NCI-H510A (cell line): ENCODE data around the gene DCC.

Experiments used
- DNase-seq: peaks from one replicate; lab custom pipeline; 2025; lab: John Stamatoyannopoulos, UW

The DCC gene

DNA sequence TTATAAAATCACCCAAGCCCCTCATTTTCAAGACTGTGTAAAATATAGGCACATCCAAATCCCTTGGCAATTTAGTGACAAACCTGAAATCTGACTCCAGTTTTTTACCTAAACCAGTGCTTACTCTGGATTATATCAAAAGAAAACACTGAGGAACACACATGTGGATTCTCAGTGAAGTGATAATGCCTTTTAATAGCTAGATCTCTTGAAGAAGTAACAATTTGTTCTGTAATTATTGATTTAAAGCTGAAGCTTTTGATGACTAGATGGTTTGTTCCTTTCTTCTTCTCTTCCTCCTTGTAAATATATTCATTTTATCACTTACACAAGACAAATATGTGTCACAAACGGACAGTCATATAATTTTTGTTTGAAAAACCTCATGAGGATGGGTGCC is 894.6 kb downstream of the DCC start:
- no peak for DNase-seq

DNA sequence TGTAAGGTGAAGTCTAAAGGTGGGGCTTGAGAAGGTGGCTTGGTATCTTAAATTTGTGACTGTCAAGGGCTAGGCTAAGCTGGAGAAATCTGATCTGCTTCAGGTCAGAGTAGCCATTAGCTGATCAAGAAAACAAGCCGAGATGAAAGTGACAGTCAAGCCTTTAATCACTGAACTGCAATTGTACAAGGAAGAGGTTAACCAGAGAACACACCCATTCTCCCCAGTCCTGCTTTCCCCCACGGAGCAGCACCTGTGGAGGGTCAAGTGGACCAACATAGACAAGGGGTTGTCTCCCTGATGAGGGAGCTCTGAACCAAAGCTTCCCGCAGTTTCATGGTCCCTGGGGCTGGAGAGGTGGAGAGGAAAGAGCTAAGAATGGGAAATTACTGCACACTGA is 901.2 kb downstream of the DCC start:
- DNase-seq = no peak

DNA sequence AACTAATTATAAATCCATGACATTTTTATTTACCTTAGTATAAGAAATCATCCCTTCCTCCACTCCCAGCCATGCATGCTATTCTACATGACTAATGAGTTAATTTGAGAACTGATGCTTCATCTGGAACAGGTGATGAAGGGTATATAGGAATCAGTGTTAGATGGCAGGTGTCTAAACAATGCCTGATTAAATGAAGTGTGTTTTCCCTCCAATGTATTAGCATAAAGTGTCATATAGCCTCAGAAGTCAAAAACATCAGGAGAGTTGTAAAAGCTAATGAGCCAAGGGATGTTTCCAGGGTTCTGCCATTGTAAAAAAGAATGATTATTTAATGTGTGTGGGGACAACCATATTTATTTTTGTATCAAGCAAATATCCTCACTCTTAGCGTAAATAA is 913.8 kb downstream of the DCC start:
- no peak for DNase-seq

DNA sequence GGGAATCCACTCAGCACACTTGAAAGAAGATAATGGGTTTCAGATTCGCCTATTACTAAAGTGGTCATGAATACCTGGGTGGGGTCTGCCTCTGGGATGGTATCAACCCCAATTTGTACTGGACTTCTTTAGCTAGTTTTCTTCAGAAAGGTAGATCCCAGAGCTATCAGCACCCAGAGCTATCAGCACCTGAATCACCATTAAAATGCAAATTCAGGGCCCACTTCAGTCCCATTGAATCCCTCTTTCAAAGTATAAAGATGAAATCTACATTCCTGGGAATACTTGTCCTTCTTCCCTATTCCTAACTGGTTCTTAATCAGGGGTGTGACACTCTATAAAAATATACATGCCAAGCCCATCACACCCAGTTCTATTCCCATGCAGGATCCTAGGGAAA is 914.3 kb downstream of the DCC start:
- no peak for DNase-seq

DNA sequence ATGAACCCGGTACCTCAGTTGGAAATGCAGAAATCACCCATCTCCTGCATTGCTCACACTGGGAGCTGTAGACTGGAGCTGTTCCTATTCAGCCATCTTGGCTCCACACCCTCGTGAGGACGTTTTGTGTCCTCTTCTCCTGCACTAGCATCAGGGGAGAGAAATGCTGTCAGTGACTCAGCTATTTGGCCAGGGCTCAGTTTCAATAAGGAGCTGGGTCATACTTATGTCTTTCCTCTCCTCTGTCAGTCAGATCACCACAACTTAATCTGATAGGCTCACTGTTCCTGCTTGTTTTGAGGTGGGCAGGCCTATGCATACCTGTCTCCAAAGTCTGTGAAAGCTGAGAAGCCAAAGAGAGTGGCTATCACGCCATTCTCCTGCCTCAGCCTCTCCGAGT is 921.2 kb downstream of the DCC start:
- DNase-seq = no peak

DNA sequence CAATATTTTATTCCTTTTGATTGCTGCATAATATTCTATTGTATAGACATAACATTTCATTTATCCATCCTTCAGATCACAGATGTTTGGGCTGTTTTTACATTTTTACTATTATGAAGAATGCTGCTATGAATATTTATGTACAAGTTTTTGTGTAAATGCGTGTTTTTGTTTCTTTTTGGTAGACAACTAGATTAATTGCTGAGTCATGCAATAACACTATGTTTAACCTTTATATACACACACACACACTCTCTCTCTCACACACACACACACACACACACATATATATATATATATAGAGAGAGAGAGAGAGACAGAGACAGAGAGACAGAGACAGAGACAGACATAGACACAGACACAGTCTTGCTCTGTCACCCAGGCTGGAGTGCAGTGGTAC is 926.9 kb downstream of the DCC start:
- no peak for DNase-seq

DNA sequence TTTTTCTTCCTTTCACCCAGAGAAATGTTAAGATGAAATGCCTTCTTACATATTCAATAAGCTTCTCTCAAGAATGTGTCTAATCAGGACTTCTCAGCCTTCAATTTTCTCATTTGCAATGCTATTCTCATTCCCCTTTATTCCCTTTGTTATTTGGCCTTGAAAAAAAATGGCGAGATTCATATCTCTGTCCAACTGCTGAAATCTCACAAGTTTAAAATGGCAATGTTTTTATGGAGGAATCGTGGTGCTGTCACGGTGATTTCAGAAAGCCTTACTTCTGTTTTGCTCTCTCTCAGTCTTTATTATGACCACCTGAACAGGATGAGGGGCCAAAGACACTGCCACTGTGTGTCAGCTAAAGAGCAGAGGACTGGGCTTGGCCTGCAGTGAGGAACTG is 928.5 kb downstream of the DCC start:
- DNase-seq = no peak

DNA sequence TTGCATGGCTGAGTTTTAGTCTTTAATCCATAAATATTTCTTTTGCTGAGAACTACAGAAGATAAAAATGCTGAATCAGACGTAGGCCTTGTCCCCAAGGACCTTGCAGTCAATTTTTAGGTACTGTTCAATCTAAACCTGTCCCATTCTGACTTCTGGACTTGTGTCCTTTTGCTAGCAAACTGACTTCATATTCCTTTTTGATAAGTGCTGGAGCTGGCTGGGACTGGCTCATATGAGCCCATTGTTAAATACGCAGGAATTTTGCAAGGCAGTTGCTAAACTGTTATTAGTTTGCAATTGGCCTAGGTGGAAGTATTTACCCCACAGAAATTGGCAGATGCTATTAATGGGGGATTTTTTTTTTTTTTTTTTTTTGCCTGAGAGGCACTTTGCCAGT is 941.4 kb downstream of the DCC start:
- DNase-seq = no peak

DNA sequence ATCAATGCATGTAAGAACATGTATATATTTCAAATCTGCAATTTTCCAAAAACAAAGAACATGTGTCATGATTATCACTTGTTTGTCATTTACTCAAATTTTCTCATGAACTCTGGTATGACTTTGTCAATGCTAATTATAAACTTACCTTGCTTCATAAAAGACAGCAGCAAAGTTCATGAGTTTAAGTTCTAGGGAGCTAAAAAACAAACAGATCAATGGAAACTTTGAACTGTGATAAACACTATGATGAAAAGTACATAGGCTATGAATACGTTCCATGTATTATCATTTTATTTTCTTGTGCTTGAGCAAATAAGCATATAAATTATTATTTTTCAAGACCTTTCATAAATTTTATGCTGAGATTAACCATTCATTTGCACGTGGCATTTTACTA is 943.7 kb downstream of the DCC start:
- DNase-seq = no peak

DNA sequence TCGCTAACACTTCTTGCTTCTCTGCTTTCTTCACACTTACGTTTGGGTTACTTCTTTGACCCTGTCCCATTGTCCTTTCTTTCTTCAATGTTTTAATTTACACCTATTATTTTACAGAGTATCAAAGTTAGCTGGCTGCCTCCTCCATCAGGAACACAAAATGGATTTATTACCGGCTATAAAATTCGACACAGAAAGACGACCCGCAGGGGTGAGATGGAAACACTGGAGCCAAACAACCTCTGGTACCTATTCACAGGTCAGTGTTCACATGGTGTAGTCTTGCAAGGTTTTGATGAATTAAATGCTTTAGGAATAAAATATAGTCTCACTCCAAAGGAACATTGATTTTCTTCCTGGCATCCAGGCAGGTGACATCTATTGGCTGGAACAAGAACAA is 965.5 kb downstream of the DCC start:
- DNase-seq = no peak

DNA sequence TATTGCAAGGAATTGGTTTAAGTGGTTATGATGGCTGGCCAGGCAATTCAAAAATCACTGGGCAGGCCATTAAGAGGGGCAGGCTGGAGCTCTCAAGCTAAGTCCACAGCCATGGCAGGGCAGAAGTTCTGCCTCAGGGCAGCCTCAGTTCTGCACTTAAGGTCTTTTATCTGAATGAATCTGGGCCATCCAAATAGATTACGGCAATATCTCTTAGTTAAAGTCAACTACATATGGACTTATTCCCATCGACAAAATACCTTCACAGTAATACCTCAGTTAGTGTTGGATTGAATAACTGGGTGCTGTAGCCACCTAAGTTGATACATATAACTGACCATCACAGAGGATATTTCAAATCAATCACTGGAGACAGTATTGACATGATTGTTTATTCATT is 979.6 kb downstream of the DCC start:
- DNase-seq = no peak

DNA sequence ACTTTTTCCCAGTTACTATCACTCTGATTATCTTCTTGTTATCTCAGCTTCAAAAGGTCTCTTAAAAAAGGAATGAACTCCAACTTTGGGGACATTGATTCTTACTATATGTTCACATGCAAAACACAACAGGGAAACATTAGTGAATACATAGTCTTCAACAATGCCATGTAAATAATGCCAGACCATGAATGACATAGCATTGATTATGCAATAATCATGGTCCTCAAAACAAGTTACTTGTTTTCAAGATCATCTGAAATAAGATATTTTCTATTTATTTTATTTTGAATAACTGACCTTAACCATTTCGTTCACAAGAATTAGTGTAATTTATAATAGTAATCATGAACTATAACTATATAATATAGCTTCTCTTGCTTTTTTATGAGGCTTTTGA is 982.2 kb downstream of the DCC start:
- no peak for DNase-seq

DNA sequence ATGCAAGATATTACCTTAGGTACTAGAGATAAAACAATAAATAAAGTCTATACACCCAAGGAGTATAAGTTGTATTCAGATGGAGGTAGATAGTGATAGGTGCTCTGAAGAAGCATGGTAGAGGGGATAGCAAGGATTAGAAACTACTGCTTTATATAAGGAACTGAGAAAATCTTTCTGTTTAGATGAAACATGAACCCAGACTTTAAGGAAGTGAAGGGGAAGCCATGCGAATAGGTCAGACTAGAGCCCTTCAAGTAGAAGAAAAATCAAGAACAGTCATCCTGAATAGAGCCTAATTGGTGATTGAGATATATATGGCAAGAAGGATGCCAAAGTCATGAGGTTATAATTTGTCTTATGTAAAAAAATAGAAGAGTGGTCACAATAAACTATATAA is 984.4 kb downstream of the DCC start:
- no peak for DNase-seq

DNA sequence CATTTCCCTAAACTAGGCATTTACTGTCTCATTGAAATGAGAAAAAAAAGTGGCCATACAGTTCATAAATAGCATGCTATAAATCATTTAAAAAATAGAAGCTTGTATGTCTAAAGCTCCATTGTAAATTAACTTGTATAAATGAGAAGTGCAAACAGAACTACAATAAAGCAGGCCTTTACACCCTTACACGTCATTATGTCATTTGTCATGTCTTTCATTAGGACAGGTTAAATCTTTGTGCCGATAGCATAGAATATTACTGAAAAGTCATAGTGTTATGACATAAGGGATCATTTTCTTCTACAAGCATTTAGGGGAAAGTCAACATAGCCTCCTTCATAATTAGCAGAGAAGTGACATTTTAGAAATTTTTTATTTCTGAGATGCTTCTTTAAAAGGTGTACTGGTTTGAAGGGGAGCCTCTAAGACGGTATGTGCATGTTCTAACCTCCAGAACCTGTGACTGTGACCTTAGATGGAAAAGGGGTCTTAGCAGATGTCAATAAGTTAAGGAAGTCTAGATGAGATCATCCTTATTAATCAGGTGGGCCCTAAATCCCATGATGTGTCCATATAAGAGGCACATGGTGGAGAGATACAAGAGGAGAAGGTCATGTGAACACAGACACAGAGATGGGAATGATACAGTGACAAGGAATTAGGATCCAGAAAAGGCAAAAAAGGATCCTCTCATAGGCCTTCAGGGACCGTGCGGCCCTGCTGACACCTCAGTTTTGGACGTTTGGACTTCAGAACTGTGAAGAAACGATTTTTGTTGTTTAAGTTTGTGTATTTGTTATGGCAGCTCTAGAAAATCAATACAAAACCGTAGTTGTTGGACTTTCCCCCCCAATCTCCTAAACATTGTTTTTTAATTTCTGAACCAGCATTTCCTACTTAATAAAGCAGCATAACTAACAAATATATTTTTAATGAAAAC is 1020.8 kb downstream of the DCC start:
- DNase-seq = no peak

DNA sequence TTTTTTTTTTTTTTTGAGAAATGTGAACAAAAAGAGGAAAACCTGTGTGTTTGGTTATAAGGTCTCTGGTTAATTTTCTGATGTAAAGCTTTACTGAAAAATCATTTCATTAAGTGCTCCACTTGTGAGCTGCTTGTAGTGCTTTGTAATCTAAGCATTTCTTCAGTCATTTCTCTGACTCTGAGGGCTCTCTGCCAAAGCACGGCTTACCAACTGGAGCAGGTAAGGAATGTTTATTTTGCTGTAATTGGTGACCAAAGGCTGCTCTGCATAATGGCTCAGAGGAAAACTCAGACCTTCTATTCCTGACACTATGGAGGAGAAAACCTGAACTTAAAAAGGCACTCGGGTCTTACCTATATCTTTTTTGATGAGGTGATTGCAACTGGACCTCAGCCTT is 1035.6 kb downstream of the DCC start:
- peak; percentile 18 for DNase-seq

DNA sequence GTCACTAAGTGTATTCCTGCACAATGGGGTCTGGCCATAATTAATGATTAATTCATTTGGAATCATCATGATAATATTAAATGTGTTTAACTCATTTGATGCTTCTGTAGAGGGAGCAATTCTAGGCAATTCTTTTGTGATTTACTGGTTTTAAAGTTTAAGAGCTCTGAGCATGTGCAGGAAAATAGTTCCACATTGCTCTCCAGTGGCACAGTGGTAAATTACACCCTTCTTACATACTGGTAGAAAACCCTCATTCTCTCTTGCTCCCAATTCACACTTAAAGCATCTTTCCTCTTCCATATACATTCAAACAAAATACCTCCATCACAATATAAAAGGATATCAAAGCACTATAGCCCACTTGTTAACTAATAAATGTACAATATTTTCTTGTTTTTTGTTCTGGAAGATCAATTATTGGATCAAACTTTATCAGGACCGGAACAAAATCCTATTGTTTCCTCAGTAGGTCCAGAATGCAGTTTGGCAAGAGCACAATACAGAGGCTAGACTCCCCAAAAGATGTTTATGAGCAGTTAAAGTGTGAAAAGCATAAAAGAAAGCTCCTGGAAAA is 1040.2 kb downstream of the DCC start:
- DNase-seq = no peak

DNA sequence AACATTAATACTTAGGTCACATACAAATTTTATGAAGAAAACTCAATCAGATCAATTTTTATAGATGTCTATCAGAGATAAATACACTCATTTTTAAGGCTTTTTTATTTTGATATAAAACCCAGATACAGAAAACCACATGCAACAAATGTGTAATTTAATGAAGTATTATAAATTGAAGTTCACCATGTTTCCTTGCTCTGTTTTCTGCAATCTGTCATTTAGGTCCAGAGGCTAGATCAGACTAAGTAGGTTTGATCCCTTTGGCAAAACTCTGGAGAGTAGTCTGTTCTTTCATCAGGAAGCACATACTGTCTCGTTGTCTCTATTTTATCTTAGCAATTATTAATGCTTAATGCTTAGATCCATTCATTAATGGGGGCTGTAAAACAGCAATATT is 1042.9 kb downstream of the DCC start:
- DNase-seq = no peak

DNA sequence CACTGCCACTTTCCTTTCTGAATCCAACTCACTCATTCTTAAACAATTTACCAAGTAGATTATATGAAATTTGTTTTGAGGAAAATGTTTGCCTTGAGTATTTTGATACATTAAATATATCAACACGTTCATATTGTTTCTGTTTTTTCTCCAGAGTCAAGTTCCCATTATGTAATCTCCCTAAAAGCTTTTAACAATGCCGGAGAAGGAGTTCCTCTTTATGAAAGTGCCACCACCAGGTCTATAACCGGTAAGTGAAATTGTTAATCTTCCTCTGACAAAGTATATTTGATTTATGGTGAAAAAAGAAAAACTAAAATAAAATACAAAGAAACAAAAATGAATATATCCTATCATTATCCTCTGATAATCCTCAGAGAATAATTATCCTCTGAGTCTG is 1045.9 kb downstream of the DCC start:
- no peak for DNase-seq

DNA sequence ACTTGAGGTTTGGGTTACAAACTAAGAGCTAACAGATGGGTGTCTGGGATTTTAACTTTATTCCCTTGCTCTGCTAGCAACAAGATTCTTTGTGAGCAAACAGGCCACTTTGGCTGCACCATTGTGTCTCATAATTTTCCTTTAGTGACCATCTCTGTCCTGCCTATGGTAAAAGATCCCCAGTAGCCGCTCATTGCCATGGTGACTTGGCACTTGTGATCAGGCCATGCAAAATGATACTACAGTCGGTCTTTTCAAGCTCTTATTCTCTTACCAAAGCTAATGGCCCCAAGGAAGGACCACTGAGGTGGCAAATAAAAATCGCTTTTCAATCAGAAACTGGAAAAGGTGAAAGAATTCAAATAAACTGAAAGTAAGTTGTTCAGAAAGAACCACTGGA is 1047.6 kb downstream of the DCC start:
- no peak for DNase-seq

DNA sequence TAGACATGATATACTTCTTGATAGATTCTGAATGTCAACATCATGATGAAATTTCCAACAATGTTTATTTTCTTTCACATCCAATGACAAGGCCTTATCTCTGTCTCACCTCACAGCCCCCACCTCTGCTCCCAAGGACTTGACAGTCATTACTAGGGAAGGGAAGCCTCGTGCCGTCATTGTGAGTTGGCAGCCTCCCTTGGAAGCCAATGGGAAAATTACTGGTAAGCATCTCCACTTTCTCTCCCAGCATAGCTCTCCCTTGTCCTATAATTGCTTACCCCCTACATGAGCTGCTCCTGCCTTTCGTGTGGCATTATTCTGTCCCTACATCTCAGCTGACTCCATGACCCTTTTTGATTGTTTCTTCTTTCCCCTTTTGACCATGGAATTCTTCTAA is 1062.7 kb downstream of the DCC start:
- DNase-seq = no peak

DNA sequence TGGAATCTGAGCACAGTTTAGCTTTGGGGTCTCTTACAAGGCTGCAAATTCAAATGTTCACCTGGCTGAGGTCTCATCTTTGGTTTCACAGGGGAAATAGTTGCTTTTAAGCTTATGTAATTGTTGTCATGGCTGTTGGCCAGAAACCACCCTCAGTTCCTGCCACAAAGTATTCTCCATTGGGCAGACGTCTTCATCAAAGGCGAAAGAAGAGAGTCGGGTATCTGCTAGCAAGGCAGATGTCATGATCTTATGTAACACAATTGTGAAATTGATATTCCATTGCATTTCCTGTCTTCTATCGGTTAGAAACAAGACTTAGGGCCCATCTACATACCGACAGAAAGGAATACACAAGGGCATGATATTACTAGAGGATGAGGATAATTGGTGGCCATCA is 1068.3 kb downstream of the DCC start:
- no peak for DNase-seq

DNA sequence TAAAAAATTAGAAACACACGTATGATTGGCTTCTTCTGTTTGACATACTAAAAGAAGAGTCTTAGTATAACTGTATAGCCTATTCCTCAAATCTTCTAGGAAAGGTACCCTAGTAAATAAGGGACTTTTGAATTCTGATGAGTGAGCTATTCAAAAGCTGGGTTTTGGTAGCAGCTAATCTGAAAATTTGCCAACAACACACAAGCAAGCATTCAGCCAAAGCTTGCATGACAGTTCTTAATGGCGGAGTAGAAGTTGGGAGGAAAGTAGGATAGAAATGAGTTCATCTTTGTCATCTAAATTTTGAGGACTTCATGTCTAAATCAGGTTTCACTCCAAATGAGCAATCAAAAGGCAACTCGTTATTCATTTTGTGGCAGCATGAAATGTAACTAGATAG is 1071.5 kb downstream of the DCC start:
- DNase-seq = no peak

DNA sequence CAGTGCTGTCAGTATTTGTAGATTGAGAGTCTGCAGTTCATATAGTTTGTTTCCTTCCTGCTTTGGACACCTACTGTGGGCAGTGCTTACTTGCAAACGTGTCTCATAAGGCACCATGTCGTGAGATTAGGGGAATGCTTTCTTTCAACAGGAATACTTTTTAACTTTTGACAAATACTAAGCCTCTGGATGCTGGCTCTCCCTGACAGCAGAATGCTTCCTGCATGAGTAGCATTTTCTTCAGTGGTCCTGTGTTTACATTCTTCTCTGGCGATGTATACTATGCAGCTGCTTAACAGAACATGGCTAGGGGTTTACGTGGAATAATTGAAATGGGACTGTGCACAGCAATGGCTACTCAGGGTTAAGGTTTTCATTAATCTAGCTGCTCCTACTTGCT is 1077.0 kb downstream of the DCC start:
- DNase-seq = no peak

DNA sequence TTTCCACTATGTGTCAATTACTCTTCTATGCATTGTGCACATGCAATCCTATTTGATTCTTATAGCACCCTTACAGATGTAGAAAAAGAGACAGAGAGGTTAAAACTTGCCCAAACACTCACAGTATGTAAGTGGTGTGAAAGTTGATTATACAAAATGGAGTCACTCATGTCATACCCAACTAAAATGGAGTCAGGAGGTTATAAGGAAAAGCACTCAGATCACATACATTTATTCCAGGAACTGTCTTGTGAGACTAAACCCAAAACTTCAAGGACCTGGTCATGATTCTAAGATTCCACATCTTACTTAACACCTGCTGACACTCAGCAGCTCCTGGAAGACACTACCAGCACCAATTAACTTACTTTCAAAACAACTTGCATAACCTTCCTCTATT is 1081.9 kb downstream of the DCC start:
- DNase-seq = no peak
